NCI-H748 (cell line): ENCODE results near the gene PRKCB.

Experiments
- DNase-seq: peaks from one replicate; lab custom pipeline; 2025; ENCODE audit not compliant: unreplicated experiment; lab: John Stamatoyannopoulos, UW

PRKCB gene

DNA sequence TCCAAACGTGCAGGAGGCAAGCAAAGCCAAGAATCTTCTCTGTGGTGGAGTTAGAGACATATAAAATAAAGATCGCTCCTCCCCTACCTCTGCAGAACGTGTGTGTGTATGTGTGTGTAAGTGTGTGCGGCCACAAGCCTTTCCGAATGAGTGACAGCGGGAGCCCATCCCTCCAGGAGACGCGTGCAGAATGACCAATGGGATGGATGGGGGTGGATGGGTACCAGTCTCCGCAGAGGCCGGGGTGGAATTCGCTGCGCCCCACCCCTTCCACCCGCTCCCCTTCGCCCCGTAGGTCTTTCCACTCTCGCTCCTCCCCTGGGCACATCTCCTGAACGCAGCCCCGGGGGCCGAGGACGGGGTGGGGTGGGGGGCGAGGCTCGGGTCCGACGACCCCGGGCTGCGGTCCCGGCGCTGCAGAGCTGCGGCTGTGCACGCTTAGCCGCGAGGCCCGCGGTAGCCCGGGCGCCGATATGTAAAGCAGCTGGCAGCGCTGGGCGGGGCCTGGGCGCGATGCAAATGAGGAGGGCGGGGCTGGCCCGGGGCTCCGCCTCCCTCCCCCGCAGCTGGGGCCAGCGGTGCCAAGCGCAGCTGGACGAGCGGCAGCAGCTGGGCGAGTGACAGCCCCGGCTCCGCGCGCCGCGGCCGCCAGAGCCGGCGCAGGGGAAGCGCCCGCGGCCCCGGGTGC is at the start of gene PRKCB:
Gene PRKCB (plus strand): TSS at position 594 of the 688 bp plus-strand sequence.
- DNase-seq, result peak; percentile 79

DNA sequence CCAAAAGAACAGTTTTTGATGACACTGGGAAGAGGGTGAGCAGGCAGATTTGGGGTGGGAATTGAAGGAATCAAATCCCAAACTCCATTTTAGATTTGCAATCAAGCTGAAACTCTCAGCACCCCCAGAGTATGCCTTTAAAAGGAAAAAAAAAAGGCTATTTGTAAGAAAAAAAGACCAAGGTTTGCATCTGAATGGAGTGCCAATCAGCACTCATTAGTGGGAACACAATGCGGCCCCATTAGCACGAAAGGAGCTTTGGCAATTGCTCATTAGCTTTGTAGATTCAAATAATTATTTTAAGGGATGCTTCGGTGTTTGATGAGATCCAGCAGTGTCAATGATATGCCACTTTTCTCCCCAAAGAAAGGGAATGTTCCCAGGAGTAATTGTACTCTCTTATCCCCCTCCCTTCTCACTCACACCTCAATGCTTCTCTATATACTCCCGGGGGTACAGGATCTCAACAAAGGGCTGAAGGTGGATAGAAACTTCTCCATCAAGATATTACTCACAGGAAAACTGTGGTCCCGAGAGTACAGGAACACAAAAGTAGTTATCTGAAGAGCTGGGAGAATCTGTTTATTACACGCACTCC is 48.7 kb upstream of the PRKCB start:
- DNase-seq, result no peak

GRCh38 chr16:23788685-23789084 is 47.1 kb upstream of the PRKCB start:
- DNase-seq, result no peak

GRCh38 chr16:23795378-23795777 is 40.4 kb upstream of the PRKCB start:
- DNase-seq, result no peak

DNA sequence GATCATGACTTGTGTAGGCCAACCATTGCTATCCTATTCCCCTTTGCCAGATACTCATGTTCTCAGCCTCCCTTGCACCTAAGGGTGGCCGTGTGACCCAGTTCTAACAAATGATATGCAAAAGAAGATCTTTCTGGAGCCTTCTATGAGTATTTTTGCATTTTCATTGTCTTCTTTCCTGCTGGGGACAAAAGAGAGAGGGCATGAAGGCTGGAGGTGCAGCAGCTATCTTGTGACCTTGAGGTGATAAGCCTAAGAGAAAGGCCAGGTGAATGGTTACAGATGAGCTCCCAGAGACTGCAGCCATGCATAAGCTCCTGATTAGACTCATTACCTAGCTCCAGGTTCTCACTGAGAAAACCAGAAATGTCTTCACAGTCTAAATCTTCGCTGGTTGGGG is 38.8 kb upstream of the PRKCB start:
- no peak for DNase-seq

GRCh38 chr16:23801378-23801777 is 34.4 kb upstream of the PRKCB start:
- DNase-seq, result peak; percentile 59

DNA sequence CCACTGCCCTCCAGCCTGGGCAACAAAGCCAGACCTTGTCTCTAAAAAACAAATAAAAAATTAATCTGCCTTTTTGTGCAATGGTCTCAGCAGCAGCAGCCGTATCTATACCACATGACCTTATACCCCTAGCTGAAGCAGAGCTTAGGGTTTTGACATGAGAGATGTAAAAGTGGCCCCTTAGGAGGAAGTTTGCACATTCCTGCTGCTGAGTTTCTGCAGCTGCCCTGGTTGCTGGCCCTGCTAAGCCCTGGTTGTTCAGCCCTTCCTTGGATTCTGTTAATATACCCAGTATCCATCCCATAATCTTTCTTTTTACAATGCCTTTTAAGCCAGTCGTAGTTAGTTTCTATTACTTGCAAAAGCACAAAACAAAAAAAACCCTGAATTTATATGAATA is 33.0 kb upstream of the PRKCB start:
- DNase-seq, result no peak

DNA sequence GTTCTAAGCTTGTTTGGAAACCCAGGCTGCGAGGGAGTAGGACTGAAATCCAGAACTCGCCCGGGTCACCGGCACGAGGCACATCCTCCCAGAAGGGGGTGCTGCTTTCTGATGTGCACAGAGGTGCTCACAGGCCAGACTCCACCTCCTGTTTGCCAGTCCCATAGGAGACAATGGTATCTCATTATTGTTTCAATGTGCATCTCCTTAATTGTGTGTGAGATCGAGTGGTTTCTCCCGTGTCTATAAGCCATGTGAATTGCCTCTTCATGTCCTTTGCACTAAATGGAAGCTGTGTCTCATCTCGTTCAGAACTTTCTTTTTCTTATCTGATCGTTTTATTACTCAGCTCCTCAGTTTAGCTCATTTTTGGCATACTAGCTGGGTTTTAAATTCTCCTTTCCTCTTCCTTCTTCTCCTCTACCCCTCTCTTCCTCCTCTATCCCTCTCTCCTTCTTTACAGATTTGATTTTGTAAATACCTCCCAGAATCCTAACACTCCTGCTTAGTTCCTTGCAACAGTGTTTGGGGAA is 32.1 kb upstream of the PRKCB start:
- peak; percentile 66 for DNase-seq

GRCh38 chr16:23807028-23807427 is 28.8 kb upstream of the PRKCB start:
- DNase-seq, result no peak

- DNase-seq, result no peak
These were observed 14.3 kb upstream of the PRKCB start for GRCh38 chr16:23821467-23821866.

GRCh38 chr16:23821875-23822688 is 13.7 kb upstream of the PRKCB start:
- no peak for DNase-seq

GRCh38 chr16:23823475-23824384 is 12.1 kb upstream of the PRKCB start:
- DNase-seq, result no peak

DNA sequence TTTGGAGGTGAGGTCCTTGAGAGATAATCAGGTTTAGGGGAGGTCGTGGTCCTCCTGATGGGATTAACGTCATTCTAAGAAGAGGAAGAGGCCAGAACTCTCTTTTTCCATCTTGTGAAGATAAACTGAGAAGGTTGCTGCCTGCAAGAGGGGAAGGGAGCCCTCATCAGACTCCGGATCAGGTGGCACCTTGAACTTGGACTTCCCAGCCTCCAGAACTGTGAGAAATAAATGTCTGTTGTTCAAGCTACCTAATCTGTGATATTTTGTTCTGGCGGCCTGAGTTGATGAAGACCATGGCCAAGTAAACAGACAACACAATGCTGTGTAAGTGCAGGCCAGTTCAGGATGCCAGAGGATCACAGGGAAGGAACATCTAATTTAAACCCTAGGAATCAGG is 10.9 kb upstream of the PRKCB start:
- DNase-seq, result no peak

GRCh38 chr16:23826528-23827045 is 9.2 kb upstream of the PRKCB start:
- DNase-seq, result no peak

- no peak for DNase-seq
These were observed 8.7 kb upstream of the PRKCB start for GRCh38 chr16:23827057-23827456.

- no peak for DNase-seq
These were observed 6.3 kb upstream of the PRKCB start for GRCh38 chr16:23829454-23829853.

DNA sequence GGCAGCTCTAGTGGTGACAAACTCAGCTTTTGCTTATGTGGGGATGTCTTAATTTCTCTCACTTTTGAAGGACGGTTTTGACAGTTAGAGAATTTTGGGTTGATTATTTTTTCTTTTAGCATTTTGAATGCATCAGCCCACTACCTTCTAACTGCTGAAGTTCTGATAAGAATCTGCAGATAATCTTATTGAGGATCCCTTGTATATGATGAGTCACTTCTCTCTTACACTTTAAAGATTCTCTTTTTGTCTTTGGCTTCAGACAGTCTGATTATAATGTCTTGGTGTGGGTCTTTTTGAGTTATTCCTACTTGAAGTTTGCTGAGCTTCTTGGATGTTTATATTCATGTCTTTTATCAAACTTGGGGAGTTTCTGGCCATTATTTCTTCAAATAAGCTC is 5.5 kb upstream of the PRKCB start:
- DNase-seq, result no peak

- no peak for DNase-seq
These were observed 2.9 kb upstream of the PRKCB start for GRCh38 chr16:23832882-23833281.

DNA sequence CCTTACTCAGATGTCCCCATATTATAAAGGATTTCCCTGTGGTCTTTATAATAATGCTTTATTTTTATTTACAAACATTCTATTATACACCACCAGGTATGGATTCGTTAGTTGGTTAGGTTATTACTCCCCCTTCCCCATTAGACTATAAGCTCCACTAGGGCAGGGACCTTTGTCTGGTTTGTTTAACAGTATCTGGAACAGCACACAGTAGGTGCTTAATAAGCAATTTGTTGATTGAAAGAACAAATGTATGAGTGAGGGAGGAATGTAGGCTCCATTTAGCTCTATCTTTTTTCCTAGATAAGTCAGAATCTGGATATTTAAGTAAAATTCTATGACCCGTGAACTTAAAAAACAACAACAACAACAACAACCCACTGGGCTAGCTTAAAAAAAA is 2.3 kb upstream of the PRKCB start:
- DNase-seq, result no peak

DNA sequence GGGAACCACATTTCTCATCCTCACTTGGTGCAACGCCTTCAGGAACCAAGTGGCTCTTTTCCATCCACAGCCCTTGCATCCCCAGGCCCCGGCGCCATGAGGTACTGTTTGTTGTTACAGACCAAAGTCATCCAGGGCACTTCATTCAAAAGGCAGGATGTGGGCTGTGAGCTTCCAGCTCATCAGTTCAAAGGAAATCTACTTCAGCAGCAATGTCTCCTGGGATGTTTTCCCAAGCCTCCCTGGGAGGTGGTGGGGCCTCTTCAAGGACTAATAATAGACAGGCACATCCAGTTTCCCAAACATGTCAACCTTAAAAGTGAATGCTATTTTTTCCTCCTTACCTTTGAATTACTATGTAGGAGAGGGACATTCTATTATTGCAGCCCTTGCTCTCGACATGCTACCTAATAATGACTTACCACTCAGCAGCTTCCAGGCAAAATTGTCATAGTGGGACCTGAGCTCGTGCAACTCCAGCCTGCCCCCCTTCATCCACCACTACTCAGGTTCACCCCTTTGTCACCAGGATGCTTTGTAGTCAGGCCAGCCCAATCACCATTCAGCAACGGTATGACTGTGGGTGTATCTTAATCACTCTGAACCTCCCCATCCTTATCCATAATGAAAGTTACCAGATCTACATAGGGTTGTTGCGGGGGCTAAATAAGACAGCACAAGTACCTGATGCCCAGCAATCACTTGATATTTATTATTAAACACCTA is 1.7 kb upstream of the PRKCB start:
- no peak for DNase-seq
